OCI-LY7 (cell line): ENCODE measurements around the gene BTG2. TPM values are rescaled to one million over a fixed set of nuclear protein-coding genes. Genes with fewer than 3 reads are reported as not detected.

ENCODE experiments used
- BruUV-seq: library from RNA; stranded (reverse); fragments of 400-500 nt; replicated peaks from 2 replicates; lab custom pipeline; 2021; lab: Mats Ljungman, UMichigan
- CTCF ChIA-PET: fragments of 300-600 bp; sonication (Branson Sonifier 250); formaldehyde crosslinking; loops from one replicate; lab custom pipeline; 2022; ENCODE audit warnings: antibody characterized with exemption; ENCODE audit not compliant: unreplicated experiment; lab: Charles Lee
- POLR2A ChIA-PET: fragments of 300-600 bp; sonication (Branson Sonifier 250); formaldehyde crosslinking; loops from one replicate; lab custom pipeline; 2022; ENCODE audit warnings: antibody characterized with exemption; lab: Charles Lee
- DNase-seq: peaks from one replicate; pipeline ENCODE4 v3.0.0-alpha.2; 2015; ENCODE audit warnings: low spot score
- H2AFZ ChIP-seq: fragments of 200-600 bp; sonication (generic), shearing (Covaris generic); 2 replicates; pipeline ENCODE4 v1.6.1; 2014; ENCODE audit warnings: mild to moderate bottlenecking, antibody characterized with exemption, low read length, moderate library complexity
- H3K27ac ChIP-seq: fragments of 200-600 bp; sonication (generic); 2 replicates; pipeline ENCODE4 v1.5.1; 2014; ENCODE audit warnings: mixed run types, low read depth, mild to moderate bottlenecking, moderate library complexity, low read length, inconsistent platforms; ENCODE audit not compliant: poor library complexity, severe bottlenecking
- H3K36me3 ChIP-seq: fragments of 200-600 bp; sonication (generic); 2 replicates; pipeline ENCODE4 v1.6.1; 2014; ENCODE audit warnings: mild to moderate bottlenecking, antibody characterized with exemption, low read length, moderate library complexity, mixed read lengths; ENCODE audit not compliant: insufficient read depth
- H3K4me1 ChIP-seq: fragments of 200-600 bp; sonication (generic); 2 replicates; pipeline ENCODE4 v1.5.1; 2014; ENCODE audit warnings: mild to moderate bottlenecking, low read length; ENCODE audit not compliant: insufficient read depth, poor library complexity, severe bottlenecking
- H3K4me2 ChIP-seq: fragments of 200-600 bp; sonication (generic); 2 replicates; pipeline ENCODE4 v1.6.1; 2014; ENCODE audit warnings: mild to moderate bottlenecking, low read length
- H3K4me3 ChIP-seq: fragments of 200-600 bp; sonication (generic); 2 replicates; pipeline ENCODE4 v1.5.1; 2014; ENCODE audit warnings: mild to moderate bottlenecking, low read depth, low read length; ENCODE audit not compliant: poor library complexity, severe bottlenecking
- H3K79me2 ChIP-seq: fragments of 200-600 bp; sonication (generic); 2 replicates; pipeline ENCODE4 v1.6.1; 2016; ENCODE audit warnings: low read depth, mild to moderate bottlenecking, low read length, moderate library complexity, mixed read lengths; ENCODE audit not compliant: insufficient read depth
- H3K9me2 ChIP-seq: fragments of 200-600 bp; sonication (generic); 2 replicates; pipeline ENCODE4 v1.6.1; 2016; ENCODE audit warnings: mild to moderate bottlenecking, low read length, mixed read lengths; ENCODE audit not compliant: insufficient read depth
- H3K9me3 ChIP-seq: fragments of 200-600 bp; sonication (generic); 2 replicates; pipeline ENCODE4 v1.6.1; 2014; ENCODE audit warnings: mild to moderate bottlenecking, mixed run types, low read length, mixed read lengths
- H4K20me1 ChIP-seq: fragments of 200-600 bp; sonication (generic); 2 replicates; pipeline ENCODE4 v1.6.1; 2014; ENCODE audit warnings: mild to moderate bottlenecking, antibody characterized with exemption, low read length, moderate library complexity, mixed read lengths; ENCODE audit not compliant: insufficient read depth
- CTCF ChIP-seq: fragments of 200-600 bp; sonication (generic); conservative IDR thresholded peaks from 2 replicates; pipeline ENCODE4 v1.5.1; 2014; ENCODE audit warnings: mild to moderate bottlenecking, antibody characterized with exemption, low read length, moderate library complexity, mixed read lengths
- EZH2phosphoT487 ChIP-seq: fragments of 200-600 bp; sonication (generic); IDR thresholded peaks from 2 replicates; pipeline ENCODE4 v1.6.1; 2018; ENCODE audit warnings: low read depth, borderline replicate concordance, mild to moderate bottlenecking, mixed run types, antibody characterized with exemption, low read length, moderate library complexity, mixed read lengths
- intact Hi-C: fragments of 100-400 bp; cut with micrococcal nuclease; formaldehyde crosslinking; loops from one replicate; pipeline ENCODE4 v1.10.0; 2022; ENCODE audit not compliant: unreplicated experiment
- total RNA-seq, 2 experiments: library from RNA; depleted of rRNA in 1 of 2; stranded (reverse); fragments of >200 nt in 1 of 2; shearing (Covaris generic) in 1 of 2; gene quantifications; 2 replicates each; pipeline ENCODE4 v1.2.3, GENCODE V29; 2014 to 2022

Gene BTG2
- total RNA-seq, 2 experiments from 2014 or later = 99.5 to 156 TPM

GRCh38 chr1:203349166-203349565 is 43.8 kb downstream of the BTG2 start:
- no peak for DNase-seq
- CTCF ChIA-PET = no interaction called here

GRCh38 chr1:203349773-203350524 is 44.6 kb downstream of the BTG2 start:
- POLR2A ChIA-PET = no interaction called here

More at GRCh38 chr1:203349166-203349565, 43.8 kb downstream of the BTG2 start:
- Histone ChIP-seq H3K9me3 (no peaks in the 10 kb centered on the region), H2AFZ (no peak overlapping the region), H3K4me2 (no peak overlapping the region), H3K4me1 (no peaks in the 10 kb centered on the region), H3K36me3 (no peaks in the 10 kb centered on the region), H3K4me3 (no peak overlapping the region), H4K20me1 (no peaks in the 10 kb centered on the region), H3K79me2 (no peaks in the 10 kb centered on the region), H3K9me2 (no peaks in the 10 kb centered on the region), H3K27ac (no peak overlapping the region)
- intact Hi-C loops = no loop called here
- no TSS peak for BruUV-seq
- TF ChIP-seq CTCF (no peak), EZH2phosphoT487 (no peak)
- POLR2A ChIA-PET = no interaction called here

More at GRCh38 chr1:203349773-203350524, 44.6 kb downstream of the BTG2 start:
- no peak overlapping the region for H3K4me2 ChIP-seq
- H4K20me1 ChIP-seq = no peaks in the 10 kb centered on the region
- CTCF ChIA-PET = no interaction called here
- H3K4me3 ChIP-seq = no peak overlapping the region
- no peak for TF ChIP-seq CTCF
- TF ChIP-seq EZH2phosphoT487 = no peak
- no peak overlapping the region for H2AFZ ChIP-seq
- H3K9me2 ChIP-seq = no peaks in the 10 kb centered on the region
- no peaks in the 10 kb centered on the region for H3K9me3 ChIP-seq
- H3K27ac ChIP-seq = no peak overlapping the region
- BruUV-seq = no TSS peak
- H3K4me1 ChIP-seq = no peaks in the 10 kb centered on the region
- no peaks in the 10 kb centered on the region for H3K79me2 ChIP-seq
- no peaks in the 10 kb centered on the region for H3K36me3 ChIP-seq
- no peak for DNase-seq
- intact Hi-C loops = no loop called here
